ENCODE results near the gene NRXN3. TPM values are rescaled to one million over a fixed set of nuclear protein-coding genes. Genes with fewer than 3 reads are reported as not detected.

Gene NRXN3
- total and polyA plus RNA-seq, 2 of the 4 experiments (the other 2 are of a cell fraction) = 4.8 to 25.1 TPM

DNA sequence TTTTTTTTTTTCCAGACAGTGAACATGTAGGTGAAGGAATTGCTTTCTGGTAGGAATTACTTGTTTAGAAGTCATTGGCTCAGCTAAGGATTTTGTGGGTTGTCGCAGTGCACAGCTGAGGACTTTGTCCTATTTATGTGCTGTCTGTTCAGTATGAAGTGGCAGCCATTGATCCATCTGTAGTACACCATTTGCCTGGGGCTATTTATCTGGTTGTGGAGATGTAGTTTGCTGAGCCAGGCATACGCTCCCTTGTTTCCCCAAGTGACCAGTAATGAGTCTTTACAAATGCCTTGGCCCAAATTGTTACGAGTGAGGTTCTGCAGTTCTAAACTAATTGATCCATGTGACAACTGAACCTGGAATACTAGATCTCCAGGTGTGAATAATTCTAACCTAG lies 140.1 kb downstream of the NRXN3 start:
- Histone ChIP-seq H4K20me1 (ENCODE audit: insufficient read depth, low read length) (no peaks in the 10 kb centered on the region), H3K23ac (ENCODE audit: low read depth, low read length) (no peak overlapping the region), H3K18ac (ENCODE audit: low read depth, low read length) (no peak overlapping the region), H3K4me1 (ENCODE audit: control insufficient read depth, insufficient read depth, low read length) (no peaks in the 10 kb centered on the region), H2BK120ac (ENCODE audit: low read depth, low read length) (no peak overlapping the region), H3K9me3 (ENCODE audit: control insufficient read depth, insufficient read depth, low read length) (peaks cover 2% of the 10 kb centered on the region), H3K9me1 (ENCODE audit: insufficient read depth, low read length) (no peaks in the 10 kb centered on the region), H2AK9ac (replicated peaks; ENCODE audit: low read depth, low read length, poor library complexity) (no peak overlapping the region), H3K4me3 (ENCODE audit: insufficient read depth, low read depth, low read length) (no peak overlapping the region), H3K56ac (ENCODE audit: extremely low read depth, insufficient read depth, low read length) (no peak overlapping the region), H3K4ac (ENCODE audit: low read depth, low read length) (no peak overlapping the region), H3K27me3 (ENCODE audit: control insufficient read depth, insufficient read depth, low read length) (no peaks in the 10 kb centered on the region), H3K9ac (ENCODE audit: low read depth, low read length) (no peak overlapping the region), H4K5ac (ENCODE audit: low read depth, low read length) (no peak overlapping the region), H3K4me2 (ENCODE audit: low read depth, low read length) (no peak overlapping the region), H2AFZ (replicated peaks; ENCODE audit: low read length, poor library complexity) (no peak overlapping the region), H3K36me3 (ENCODE audit: control insufficient read depth, insufficient read depth, low read length) (no peaks in the 10 kb centered on the region), H3K27ac (ENCODE audit: insufficient read depth, low read length) (no peak overlapping the region), H4K91ac (ENCODE audit: insufficient read depth, low read depth, low read length) (no peak overlapping the region), H2BK5ac (ENCODE audit: low read depth, low read length, poor library complexity, severe bottlenecking) (no peak overlapping the region), H3K79me1 (ENCODE audit: low read depth in 1 of 2, low read length in 2 of 2) (no peaks in the 10 kb centered on the region), H4K8ac (ENCODE audit: low read depth in 2 of 2, low read length in 2 of 2) (no peak overlapping the region), H2BK20ac (ENCODE audit: low read depth, low read length) (no peak overlapping the region), H2AK5ac (ENCODE audit: low read depth, low read length) (no peak overlapping the region), H2BK15ac (ENCODE audit: low read depth, low read length) (no peak overlapping the region), H3K14ac (replicated peaks; ENCODE audit: low read depth, low read length) (no peak overlapping the region)
- intact Hi-C loops (cut with micrococcal nuclease) = no loop called here
- dilution Hi-C loops (cut with HindIII; ENCODE audit: low sequenced_read_pairs, unreplicated experiment) = no loop called here
- POLR2A ChIA-PET (ENCODE audit: unreplicated experiment) = no interaction called here
- ATAC-seq (ENCODE audit: low read depth) = no peak
- in situ Hi-C loops (cut with MboI; ENCODE audit: low sequenced_read_pairs) = no loop called here
- TF ChIP-seq, protein P1, sequence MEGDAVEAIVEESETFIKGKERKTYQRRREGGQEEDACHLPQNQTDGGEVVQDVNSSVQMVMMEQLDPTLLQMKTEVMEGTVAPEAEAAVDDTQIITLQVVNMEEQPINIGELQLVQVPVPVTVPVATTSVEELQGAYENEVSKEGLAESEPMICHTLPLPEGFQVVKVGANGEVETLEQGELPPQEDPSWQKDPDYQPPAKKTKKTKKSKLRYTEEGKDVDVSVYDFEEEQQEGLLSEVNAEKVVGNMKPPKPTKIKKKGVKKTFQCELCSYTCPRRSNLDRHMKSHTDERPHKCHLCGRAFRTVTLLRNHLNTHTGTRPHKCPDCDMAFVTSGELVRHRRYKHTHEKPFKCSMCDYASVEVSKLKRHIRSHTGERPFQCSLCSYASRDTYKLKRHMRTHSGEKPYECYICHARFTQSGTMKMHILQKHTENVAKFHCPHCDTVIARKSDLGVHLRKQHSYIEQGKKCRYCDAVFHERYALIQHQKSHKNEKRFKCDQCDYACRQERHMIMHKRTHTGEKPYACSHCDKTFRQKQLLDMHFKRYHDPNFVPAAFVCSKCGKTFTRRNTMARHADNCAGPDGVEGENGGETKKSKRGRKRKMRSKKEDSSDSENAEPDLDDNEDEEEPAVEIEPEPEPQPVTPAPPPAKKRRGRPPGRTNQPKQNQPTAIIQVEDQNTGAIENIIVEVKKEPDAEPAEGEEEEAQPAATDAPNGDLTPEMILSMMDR (conservative IDR thresholded peaks at IDR 0.05; ENCODE audit: low read depth, low read length) = no peak
- TF ChIP-seq RCOR1 (IDR thresholded peaks at IDR 0.05; ENCODE audit: insufficient replicate concordance, low read length) (no peak), RAD21 (IDR thresholded peaks at IDR 0.05; ENCODE audit: low read length) (no peak), MAFK (IDR thresholded peaks at IDR 0.05; ENCODE audit: low read depth, low read length) (no peak), RFX5 (IDR thresholded peaks at IDR 0.05; ENCODE audit: low read depth, low read length) (no peak), CHD1 (IDR thresholded peaks at IDR 0.05; ENCODE audit: low read depth, low read length) (no peak), MXI1 (IDR thresholded peaks at IDR 0.05; ENCODE audit: borderline replicate concordance, low read depth, low read length) (no peak), CEBPB (IDR thresholded peaks at IDR 0.05; ENCODE audit: low read depth, low read length) (no peak), BHLHE40 (IDR thresholded peaks at IDR 0.05; ENCODE audit: low read depth, low read length) (no peak), MAZ (IDR thresholded peaks at IDR 0.05; ENCODE audit: borderline replicate concordance, low read depth, low read length) (no peak), SMC3 (IDR thresholded peaks at IDR 0.05; ENCODE audit: low read depth, low read length) (no peak), FOS (IDR thresholded peaks at IDR 0.05; ENCODE audit: low read depth, low read length) (no peak), NFE2L2 (IDR thresholded peaks at IDR 0.05; ENCODE audit: low read depth, low read length) (no peak)
- TF ChIP-seq, protein P2, sequence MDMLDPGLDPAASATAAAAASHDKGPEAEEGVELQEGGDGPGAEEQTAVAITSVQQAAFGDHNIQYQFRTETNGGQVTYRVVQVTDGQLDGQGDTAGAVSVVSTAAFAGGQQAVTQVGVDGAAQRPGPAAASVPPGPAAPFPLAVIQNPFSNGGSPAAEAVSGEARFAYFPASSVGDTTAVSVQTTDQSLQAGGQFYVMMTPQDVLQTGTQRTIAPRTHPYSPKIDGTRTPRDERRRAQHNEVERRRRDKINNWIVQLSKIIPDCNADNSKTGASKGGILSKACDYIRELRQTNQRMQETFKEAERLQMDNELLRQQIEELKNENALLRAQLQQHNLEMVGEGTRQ (IDR thresholded peaks at IDR 0.05; ENCODE audit: low read depth, low read length) = no peak
- TF ChIP-seq, protein P3, sequence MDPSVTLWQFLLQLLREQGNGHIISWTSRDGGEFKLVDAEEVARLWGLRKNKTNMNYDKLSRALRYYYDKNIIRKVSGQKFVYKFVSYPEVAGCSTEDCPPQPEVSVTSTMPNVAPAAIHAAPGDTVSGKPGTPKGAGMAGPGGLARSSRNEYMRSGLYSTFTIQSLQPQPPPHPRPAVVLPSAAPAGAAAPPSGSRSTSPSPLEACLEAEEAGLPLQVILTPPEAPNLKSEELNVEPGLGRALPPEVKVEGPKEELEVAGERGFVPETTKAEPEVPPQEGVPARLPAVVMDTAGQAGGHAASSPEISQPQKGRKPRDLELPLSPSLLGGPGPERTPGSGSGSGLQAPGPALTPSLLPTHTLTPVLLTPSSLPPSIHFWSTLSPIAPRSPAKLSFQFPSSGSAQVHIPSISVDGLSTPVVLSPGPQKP (IDR thresholded peaks at IDR 0.05; ENCODE audit: borderline replicate concordance, low read depth, low read length) = no peak
- WGBS, 2 experiments (ENCODE audit: extremely low coverage in 2 of 2, insufficient read length in 1 of 2) = 83% methylated on average over 1 of the region's 3 CpGs; no CpG with 5 or more reads in 1 of the 2 experiments
- CTCF ChIA-PET = no interaction called here
- no peak for DNase-seq
- no TSS peak for BruUV-seq (replicated peaks)

Measured in IMR-90 (cell line).